ENCODE data around the gene MAPK8IP1.

DNA sequence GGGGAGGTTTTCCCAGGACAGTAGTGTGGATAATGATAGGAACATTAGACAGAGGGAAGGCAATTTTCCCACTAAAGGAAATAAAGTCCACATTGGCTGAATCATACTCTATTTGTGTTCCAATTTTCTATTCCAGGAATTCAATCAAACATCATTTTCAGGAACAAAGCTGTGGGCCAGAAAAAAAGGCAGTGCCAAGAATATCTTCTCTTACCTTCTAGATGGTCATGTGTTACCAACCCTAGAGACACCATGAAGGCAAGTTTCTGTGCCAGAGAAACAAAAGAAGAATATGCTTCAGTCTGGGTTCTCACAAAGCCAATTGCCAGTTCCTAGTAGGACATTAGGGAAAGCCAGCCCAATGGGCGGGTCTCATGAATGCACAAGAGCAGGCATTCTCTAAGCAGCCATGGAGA, 64.5 kb downstream of the MAPK8IP1 start:
- no peak for TF ChIP-seq POLR2A (IDR thresholded peaks at IDR 0.05)
- TF ChIP-seq, protein P1, sequence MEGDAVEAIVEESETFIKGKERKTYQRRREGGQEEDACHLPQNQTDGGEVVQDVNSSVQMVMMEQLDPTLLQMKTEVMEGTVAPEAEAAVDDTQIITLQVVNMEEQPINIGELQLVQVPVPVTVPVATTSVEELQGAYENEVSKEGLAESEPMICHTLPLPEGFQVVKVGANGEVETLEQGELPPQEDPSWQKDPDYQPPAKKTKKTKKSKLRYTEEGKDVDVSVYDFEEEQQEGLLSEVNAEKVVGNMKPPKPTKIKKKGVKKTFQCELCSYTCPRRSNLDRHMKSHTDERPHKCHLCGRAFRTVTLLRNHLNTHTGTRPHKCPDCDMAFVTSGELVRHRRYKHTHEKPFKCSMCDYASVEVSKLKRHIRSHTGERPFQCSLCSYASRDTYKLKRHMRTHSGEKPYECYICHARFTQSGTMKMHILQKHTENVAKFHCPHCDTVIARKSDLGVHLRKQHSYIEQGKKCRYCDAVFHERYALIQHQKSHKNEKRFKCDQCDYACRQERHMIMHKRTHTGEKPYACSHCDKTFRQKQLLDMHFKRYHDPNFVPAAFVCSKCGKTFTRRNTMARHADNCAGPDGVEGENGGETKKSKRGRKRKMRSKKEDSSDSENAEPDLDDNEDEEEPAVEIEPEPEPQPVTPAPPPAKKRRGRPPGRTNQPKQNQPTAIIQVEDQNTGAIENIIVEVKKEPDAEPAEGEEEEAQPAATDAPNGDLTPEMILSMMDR (IDR thresholded peaks at IDR 0.05) = no peak
